IMR-90 (cell line): ENCODE data around the gene EVL. TPM values are rescaled to one million over a fixed set of nuclear protein-coding genes. Genes with fewer than 3 reads are reported as not detected.

Source experiments
- ATAC-seq: fragments of 200-7000 bp; cut with Tn5 transposase; 2 replicates; pipeline ENCODE4 v1.9.1; 2020; ENCODE audit warnings: low read depth, mild to moderate bottlenecking, moderate library complexity
- BruUV-seq: library from RNA; stranded (reverse); fragments of 400-500 nt; replicated peaks from 2 replicates; lab custom pipeline; 2021; lab: Mats Ljungman, UMichigan
- CTCF ChIA-PET: fragments of 300-600 bp; formaldehyde crosslinking; extraction: SDS; loops from one replicate; lab custom pipeline; 2021; ENCODE audit warnings: antibody characterized with exemption; lab: Yijun Ruan, JAX
- POLR2A ChIA-PET: fragments of 300-600 bp; sonication (Branson Sonifier 250); formaldehyde crosslinking; loops from one replicate; lab custom pipeline; 2022; ENCODE audit warnings: antibody characterized with exemption; ENCODE audit not compliant: unreplicated experiment; lab: Charles Lee
- DNase-seq: peaks from one replicate; pipeline ENCODE4 v3.0.0; 2013
- H2AFZ ChIP-seq: replicated peaks from 2 replicates; pipeline ENCODE3; 2013; ENCODE audit warnings: low read length, mild to moderate bottlenecking; ENCODE audit not compliant: poor library complexity
- H2AK5ac ChIP-seq: 2 replicates; pipeline ENCODE4 v1.6.1; 2013; ENCODE audit warnings: low read depth, low read length, inconsistent platforms
- H2AK9ac ChIP-seq: replicated peaks from 2 replicates; pipeline ENCODE3; 2013; ENCODE audit warnings: mild to moderate bottlenecking, low read depth, low read length, moderate library complexity; ENCODE audit not compliant: poor library complexity
- H2BK120ac ChIP-seq: 2 replicates; pipeline ENCODE4 v1.6.1; 2013; ENCODE audit warnings: low read depth, low read length, inconsistent platforms
- H2BK15ac ChIP-seq: 3 replicates; pipeline ENCODE4 v1.6.1; 2013; ENCODE audit warnings: low read depth, low read length, inconsistent platforms
- H2BK20ac ChIP-seq: 2 replicates; pipeline ENCODE4 v1.6.1; 2013; ENCODE audit warnings: low read depth, mild to moderate bottlenecking, inconsistent platforms, low read length, moderate library complexity
- H2BK5ac ChIP-seq: 2 replicates; pipeline ENCODE4 v1.6.1; 2013; ENCODE audit warnings: mild to moderate bottlenecking, low read depth, low read length, inconsistent platforms; ENCODE audit not compliant: poor library complexity, severe bottlenecking
- H3K14ac ChIP-seq: replicated peaks from 2 replicates; pipeline ENCODE4 v1.6.1; 2013; ENCODE audit warnings: low read depth, low read length, inconsistent platforms
- H3K18ac ChIP-seq: 2 replicates; pipeline ENCODE4 v1.6.1; 2013; ENCODE audit warnings: low read depth, low read length, control low read depth
- H3K23ac ChIP-seq: 2 replicates; pipeline ENCODE4 v1.6.1; 2013; ENCODE audit warnings: low read depth, low read length, inconsistent platforms
- H3K27ac ChIP-seq: 2 replicates; pipeline ENCODE4 v1.5.1; 2013; ENCODE audit warnings: mild to moderate bottlenecking, control low read depth, low read length; ENCODE audit not compliant: insufficient read depth
- H3K27me3 ChIP-seq: 2 replicates; pipeline ENCODE4 v1.6.1; 2013; ENCODE audit warnings: low read length; ENCODE audit not compliant: control insufficient read depth, insufficient read depth
- H3K36me3 ChIP-seq: 2 replicates; pipeline ENCODE4 v1.6.1; 2013; ENCODE audit warnings: low read length, mixed read lengths; ENCODE audit not compliant: control insufficient read depth, insufficient read depth
- H3K4ac ChIP-seq: 2 replicates; pipeline ENCODE4 v1.6.1; 2013; ENCODE audit warnings: low read depth, low read length, inconsistent platforms
- H3K4me1 ChIP-seq: 2 replicates; pipeline ENCODE4 v1.6.1; 2013; ENCODE audit warnings: low read length, mixed read lengths; ENCODE audit not compliant: control insufficient read depth, insufficient read depth
- H3K4me2 ChIP-seq: 2 replicates; pipeline ENCODE4 v1.6.1; 2013; ENCODE audit warnings: low read depth, mild to moderate bottlenecking, control low read depth, low read length, moderate library complexity
- H3K4me3 ChIP-seq: 2 replicates; pipeline ENCODE4 v1.5.1; 2013; ENCODE audit warnings: low read depth, mild to moderate bottlenecking, control low read depth, low read length, moderate library complexity; ENCODE audit not compliant: insufficient read depth
- H3K56ac ChIP-seq: 2 replicates; pipeline ENCODE4 v1.6.1; 2013; ENCODE audit warnings: low read length, inconsistent platforms; ENCODE audit not compliant: insufficient read depth; ENCODE audit errors: extremely low read depth
- H3K79me1 ChIP-seq, 2 experiments: 2 replicates each; pipeline ENCODE4 v1.6.1; 2013; ENCODE audit warnings: low read length in 2 of 2, inconsistent platforms in 1 of 2, low read depth in 1 of 2
- H3K9ac ChIP-seq: 2 replicates; pipeline ENCODE4 v1.6.1; 2013; ENCODE audit warnings: low read depth, low read length, control low read depth
- H3K9me1 ChIP-seq: 2 replicates; pipeline ENCODE4 v1.6.1; 2013; ENCODE audit warnings: low read length, inconsistent platforms; ENCODE audit not compliant: insufficient read depth
- H3K9me3 ChIP-seq: 2 replicates; pipeline ENCODE4 v1.6.1; 2013; ENCODE audit warnings: low read length; ENCODE audit not compliant: control insufficient read depth, insufficient read depth
- H4K20me1 ChIP-seq: 2 replicates; pipeline ENCODE4 v1.6.1; 2013; ENCODE audit warnings: low read length, inconsistent platforms; ENCODE audit not compliant: insufficient read depth
- H4K5ac ChIP-seq: 2 replicates; pipeline ENCODE4 v1.6.1; 2013; ENCODE audit warnings: mild to moderate bottlenecking, low read depth, low read length, control low read depth
- H4K8ac ChIP-seq, 2 experiments: 2 replicates each; pipeline ENCODE4 v1.6.1; 2013; ENCODE audit warnings: low read depth in 2 of 2, low read length in 2 of 2, control low read depth in 1 of 2, inconsistent platforms in 1 of 2
- H4K91ac ChIP-seq: 2 replicates; pipeline ENCODE4 v1.6.1; 2013; ENCODE audit warnings: low read depth, low read length, inconsistent platforms; ENCODE audit not compliant: insufficient read depth
- RFX5 ChIP-seq: IDR thresholded peaks from 2 replicates; pipeline ENCODE4 v1.8.0; 2012; ENCODE audit warnings: low read depth, mild to moderate bottlenecking, low read length, moderate library complexity
- SMC3 ChIP-seq: fragments of 150-350 bp; IDR thresholded peaks from 2 replicates; pipeline ENCODE4 v1.6.1; 2016; ENCODE audit warnings: low read depth, mild to moderate bottlenecking, antibody characterized with exemption, low read length, moderate library complexity
- WGBS, 2 experiments: methylation state at CpG; one replicate each; pipeline versions ENCODE4 v1.1.5 to v1.1.7; 2013; ENCODE audit warnings: missing lambda C conversion rate in 2 of 2; ENCODE audit not compliant: insufficient read length in 1 of 2; ENCODE audit errors: extremely low coverage in 2 of 2; 5-methylcytosine and 5-hydroxymethylcytosine counted together
- dilution Hi-C: fragments of 300-500 bp; cut with HindIII; formaldehyde crosslinking; loops from one replicate; pipeline ENCODE4 v1.14.3; 2018; ENCODE audit warnings: low sequenced_read_pairs; ENCODE audit not compliant: unreplicated experiment
- in situ Hi-C: fragments of 300-500 bp; cut with MboI; formaldehyde crosslinking; loops from 3 replicates; pipeline ENCODE4 v1.14.3; 2019; ENCODE audit warnings: low sequenced_read_pairs, inconsistent platforms, mixed read lengths
- intact Hi-C: fragments of 100-400 bp; cut with micrococcal nuclease; formaldehyde crosslinking; loops from 2 replicates; pipeline ENCODE4 v1.10.0; 2022
- polyA plus RNA-seq, 3 experiments: library from polyadenylated mRNA; depleted of rRNA; stranded (reverse); fragments of >200 nt; gene quantifications; 2 replicates each; pipeline ENCODE4 v1.2.3, GENCODE V29; 2012; ENCODE audit warnings: low replicate concordance in 1 of 3
- total RNA-seq: library from RNA; depleted of rRNA; stranded (reverse); fragments of >200 nt; gene quantifications from 2 replicates; pipeline ENCODE4 v1.2.3, GENCODE V29; 2012

Gene EVL
- total and polyA plus RNA-seq, 2 of the 4 experiments (the other 2 are of a cell fraction), result 7.2 to 36.5 TPM

- ChIA-PET CTCF (interaction anchor here (0.7 to 1.8 kb wide), 5 partner anchors 16 to 244 kb away, joined by 3 to 6 read pairs (median 4); no protein-coding TSS in a partner anchor), POLR2A (no interaction called here)
- H3K4ac ChIP-seq, result peak overlapping the region; percentile 77
- dilution Hi-C loops, result no loop called here
- peaks cover 0 to 4% of the 10 kb centered on the region in 2 experiments; a peak in 1 of 4 replicates for H3K79me1 ChIP-seq
- H4K91ac ChIP-seq, result peak overlapping the region; percentile 82
- in situ Hi-C loops, result loop anchor here (10.0 kb wide), 1 partner anchor 207 kb away; no protein-coding TSS in a partner anchor
- intact Hi-C loops, result loop anchor here (1.0 kb wide), 1 partner anchor 210 kb away; no protein-coding TSS in a partner anchor
- H2AK9ac ChIP-seq, result peak overlapping the region; percentile 90
- H2BK15ac ChIP-seq, result no peak overlapping the region
- DNase-seq (no peak), ATAC-seq (no peak)
- H4K20me1 ChIP-seq, result no peaks in the 10 kb centered on the region
- H3K18ac ChIP-seq, result peak overlapping the region; percentile 87
- peak overlapping the region; percentile 84 for H3K27ac ChIP-seq
- peak overlapping the region; percentile 95 for H2AFZ ChIP-seq
- 0 out of 2 replicates have a peak overlapping the region, but pooled peaks have one; percentile 4 for H3K56ac ChIP-seq
- H3K4me1 ChIP-seq, result peaks cover 6% of the 10 kb centered on the region
- H2AK5ac ChIP-seq, result peak overlapping the region; percentile 17; the same call in 1 of the 2 replicates
- H4K5ac ChIP-seq, result peak overlapping the region; percentile 99
- 79% methylated on average over 9 of the region's 21 CpGs; no CpG with 5 or more reads in 1 of the 2 experiments for WGBS, 2 experiments
- no peak for TF ChIP-seq RFX5
- no peak for TF ChIP-seq SMC3
- H3K4me3 ChIP-seq, result peak overlapping the region; percentile 52
- H2BK20ac ChIP-seq, result no peak overlapping the region
- H3K27me3 ChIP-seq, result no peaks in the 10 kb centered on the region
- H2BK120ac ChIP-seq, result peak overlapping the region; percentile 42
- peak overlapping the region; percentile 98 to 100 for H4K8ac ChIP-seq
- BruUV-seq, result no TSS peak
- no peaks in the 10 kb centered on the region for H3K9me3 ChIP-seq
- peak overlapping the region; percentile 86 for H3K9ac ChIP-seq
- peak overlapping the region; percentile 18; the same call in 1 of the 2 replicates for H3K23ac ChIP-seq
- H2BK5ac ChIP-seq, result peak overlapping the region; percentile 78
- H3K36me3 ChIP-seq, result no peaks in the 10 kb centered on the region
- H3K9me1 ChIP-seq, result peaks cover 11% of the 10 kb centered on the region
- peak overlapping the region; percentile 95 for H3K4me2 ChIP-seq
- H3K14ac ChIP-seq, result peak overlapping the region; percentile 72
These were observed 127.0 kb downstream of the EVL start for GRCh38 chr14:100192250-100192671.
